Rectal smooth muscle tissue (tissue), 1 donor: Measurements from ENCODE around the gene PPP2R5B.

Source experiments
- H3K27ac ChIP-seq: one replicate; pipeline ENCODE4 v1.7.0; 2013; ENCODE audit warnings: low read depth, low read length, inconsistent platforms
- H3K27me3 ChIP-seq: one replicate; pipeline ENCODE4 v1.7.0; 2013; ENCODE audit warnings: low read length; ENCODE audit not compliant: control insufficient read depth, insufficient read depth
- H3K36me3 ChIP-seq: one replicate; pipeline ENCODE4 v1.7.0; 2013; ENCODE audit warnings: low read length; ENCODE audit not compliant: control insufficient read depth, insufficient read depth
- H3K4me1 ChIP-seq: one replicate; pipeline ENCODE4 v1.7.0; 2013; ENCODE audit warnings: low read length; ENCODE audit not compliant: control insufficient read depth, insufficient read depth
- H3K4me3 ChIP-seq: one replicate; pipeline ENCODE4 v1.7.0; 2013; ENCODE audit warnings: low read length
- H3K9ac ChIP-seq: one replicate; pipeline ENCODE4 v1.7.0; 2013; ENCODE audit warnings: low read length

Gene PPP2R5B

GRCh38 chr11:64892838-64893193 lies 31.7 kb upstream of the PPP2R5B start:
- H3K4me1 ChIP-seq: no peaks in the 10 kb centered on the region
- no peaks in the 10 kb centered on the region for H3K27me3 ChIP-seq
- H3K4me3 ChIP-seq: peak overlapping the region; percentile 67
- H3K36me3 ChIP-seq: peaks cover 12% of the 10 kb centered on the region
- peak overlapping the region; percentile 80 for H3K9ac ChIP-seq
- no peak overlapping the region for H3K27ac ChIP-seq

- Histone ChIP-seq H3K4me3 (peak overlapping the region; percentile 67), H3K36me3 (peaks cover 15% of the 10 kb centered on the region), H3K4me1 (no peaks in the 10 kb centered on the region), H3K9ac (peak overlapping the region; percentile 80), H3K27ac (no peak overlapping the region), H3K27me3 (no peaks in the 10 kb centered on the region)
These were observed 31.1 kb upstream of the PPP2R5B start for GRCh38 chr11:64893194-64894069.

GRCh38 chr11:64894070-64894811 lies 30.2 kb upstream of the PPP2R5B start:
- Histone ChIP-seq H3K9ac (peak overlapping the region; percentile 32), H3K36me3 (peaks cover 17% of the 10 kb centered on the region), H3K4me1 (no peaks in the 10 kb centered on the region), H3K27ac (peak overlapping the region; percentile 37), H3K4me3 (peak overlapping the region; percentile 36), H3K27me3 (no peaks in the 10 kb centered on the region)

GRCh38 chr11:64894812-64895452 lies 29.6 kb upstream of the PPP2R5B start:
- no peak overlapping the region for H3K4me3 ChIP-seq
- H3K9ac ChIP-seq: no peak overlapping the region
- H3K4me1 ChIP-seq: no peaks in the 10 kb centered on the region
- peaks cover 17% of the 10 kb centered on the region for H3K36me3 ChIP-seq
- H3K27me3 ChIP-seq: no peaks in the 10 kb centered on the region
- H3K27ac ChIP-seq: no peak overlapping the region

GRCh38 chr11:64896448-64897022 lies 28.0 kb upstream of the PPP2R5B start:
- H3K36me3 ChIP-seq: peaks cover 11% of the 10 kb centered on the region

GRCh38 chr11:64897381-64898075 lies 27.0 kb upstream of the PPP2R5B start:
- Histone ChIP-seq H3K4me1 (no peaks in the 10 kb centered on the region), H3K27ac (no peak overlapping the region), H3K4me3 (no peak overlapping the region), H3K36me3 (peaks cover 11% of the 10 kb centered on the region), H3K27me3 (no peaks in the 10 kb centered on the region), H3K9ac (no peak overlapping the region)

More at GRCh38 chr11:64896448-64897022, 28.0 kb upstream of the PPP2R5B start:
- Histone ChIP-seq H3K4me1 (no peaks in the 10 kb centered on the region), H3K4me3 (no peak overlapping the region), H3K27ac (no peak overlapping the region), H3K9ac (no peak overlapping the region), H3K27me3 (no peaks in the 10 kb centered on the region)

- Histone ChIP-seq H3K27ac (no peak overlapping the region), H3K9ac (no peak overlapping the region), H3K36me3 (peaks cover 15% of the 10 kb centered on the region), H3K4me3 (no peak overlapping the region), H3K4me1 (no peaks in the 10 kb centered on the region), H3K27me3 (no peaks in the 10 kb centered on the region)
These were observed 26.4 kb upstream of the PPP2R5B start for GRCh38 chr11:64898076-64898445.

- Histone ChIP-seq H3K36me3 (peaks cover 18% of the 10 kb centered on the region), H3K4me3 (no peak overlapping the region)
These were observed 25.9 kb upstream of the PPP2R5B start for GRCh38 chr11:64898541-64898940.

GRCh38 chr11:64900263-64900678 lies 24.2 kb upstream of the PPP2R5B start:
- Histone ChIP-seq H3K4me1 (no peaks in the 10 kb centered on the region), H3K4me3 (no peak overlapping the region), H3K36me3 (peaks cover 18% of the 10 kb centered on the region), H3K27me3 (no peaks in the 10 kb centered on the region), H3K9ac (no peak overlapping the region), H3K27ac (no peak overlapping the region)

More at GRCh38 chr11:64898541-64898940, 25.9 kb upstream of the PPP2R5B start:
- Histone ChIP-seq H3K4me1 (no peaks in the 10 kb centered on the region), H3K9ac (no peak overlapping the region), H3K27me3 (no peaks in the 10 kb centered on the region), H3K27ac (no peak overlapping the region)

GRCh38 chr11:64900774-64901173 lies 23.7 kb upstream of the PPP2R5B start:
- Histone ChIP-seq H3K27me3 (no peaks in the 10 kb centered on the region), H3K36me3 (peaks cover 18% of the 10 kb centered on the region), H3K27ac (no peak overlapping the region), H3K9ac (no peak overlapping the region), H3K4me1 (no peaks in the 10 kb centered on the region), H3K4me3 (no peak overlapping the region)

- no peaks in the 10 kb centered on the region for H3K4me1 ChIP-seq
- peaks cover 31% of the 10 kb centered on the region for H3K36me3 ChIP-seq
- no peak overlapping the region for H3K27ac ChIP-seq
- no peak overlapping the region for H3K9ac ChIP-seq
- no peak overlapping the region for H3K4me3 ChIP-seq
- no peaks in the 10 kb centered on the region for H3K27me3 ChIP-seq
These were observed 22.2 kb upstream of the PPP2R5B start for GRCh38 chr11:64902102-64902900.
